ENCODE data around the gene MEIOC.
"Not testable (repeated sequence)": the region's sequence is repeated elsewhere in the genome, so short reads cannot be mapped to it uniquely, and the experiment has no call there.

MEIOC gene

DNA sequence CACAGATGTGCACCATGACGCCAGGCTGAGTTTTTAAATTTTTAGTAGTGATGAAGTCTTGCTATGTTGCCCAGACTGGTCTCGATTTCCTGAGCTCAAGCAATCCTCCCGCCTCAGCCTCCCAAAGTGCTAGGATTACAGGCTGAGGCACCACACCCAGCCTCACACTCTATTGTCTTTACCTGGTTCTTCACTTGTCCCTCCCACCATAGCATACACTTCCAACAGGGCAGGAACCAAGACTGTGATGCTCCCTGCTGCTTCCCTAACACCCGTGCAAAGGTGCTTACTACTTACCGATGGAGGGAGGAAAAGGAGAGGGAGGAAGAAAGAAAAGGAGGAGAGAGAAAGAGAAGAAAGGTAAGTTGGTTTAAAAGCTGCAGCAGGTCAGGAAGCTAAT lies 41.4 kb upstream of the MEIOC start:
- DNase-seq (ENCODE audit: low read depth): no peak
- TF ChIP-seq, protein P1, sequence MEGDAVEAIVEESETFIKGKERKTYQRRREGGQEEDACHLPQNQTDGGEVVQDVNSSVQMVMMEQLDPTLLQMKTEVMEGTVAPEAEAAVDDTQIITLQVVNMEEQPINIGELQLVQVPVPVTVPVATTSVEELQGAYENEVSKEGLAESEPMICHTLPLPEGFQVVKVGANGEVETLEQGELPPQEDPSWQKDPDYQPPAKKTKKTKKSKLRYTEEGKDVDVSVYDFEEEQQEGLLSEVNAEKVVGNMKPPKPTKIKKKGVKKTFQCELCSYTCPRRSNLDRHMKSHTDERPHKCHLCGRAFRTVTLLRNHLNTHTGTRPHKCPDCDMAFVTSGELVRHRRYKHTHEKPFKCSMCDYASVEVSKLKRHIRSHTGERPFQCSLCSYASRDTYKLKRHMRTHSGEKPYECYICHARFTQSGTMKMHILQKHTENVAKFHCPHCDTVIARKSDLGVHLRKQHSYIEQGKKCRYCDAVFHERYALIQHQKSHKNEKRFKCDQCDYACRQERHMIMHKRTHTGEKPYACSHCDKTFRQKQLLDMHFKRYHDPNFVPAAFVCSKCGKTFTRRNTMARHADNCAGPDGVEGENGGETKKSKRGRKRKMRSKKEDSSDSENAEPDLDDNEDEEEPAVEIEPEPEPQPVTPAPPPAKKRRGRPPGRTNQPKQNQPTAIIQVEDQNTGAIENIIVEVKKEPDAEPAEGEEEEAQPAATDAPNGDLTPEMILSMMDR (IDR thresholded peaks at IDR 0.05; ENCODE audit: control insufficient read depth, extremely low read depth, insufficient read depth): no peak
- H3K4me3 ChIP-seq (ENCODE audit: low read depth, low read length): no peak overlapping the region

DNA sequence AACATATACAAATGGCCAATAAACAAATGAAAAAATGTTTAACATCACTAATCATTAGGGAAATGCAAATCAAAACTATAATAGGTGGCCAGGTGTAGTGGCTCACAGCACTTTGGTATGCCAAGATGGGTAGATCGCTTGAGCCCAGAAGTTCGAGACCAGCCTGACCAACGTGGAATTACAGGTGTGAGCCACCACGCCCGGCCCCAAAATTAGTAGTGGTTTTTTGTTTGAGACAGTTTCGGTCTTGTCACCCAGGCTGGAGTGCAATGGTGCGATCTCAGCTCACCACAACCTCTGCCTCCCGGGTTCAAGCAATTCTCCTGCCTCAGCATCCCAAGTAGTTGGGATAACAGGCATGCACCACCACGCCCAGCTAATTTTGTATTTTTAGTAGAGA lies 37.6 kb upstream of the MEIOC start:
- DNase-seq (ENCODE audit: low read depth); H3K4me3 ChIP-seq (ENCODE audit: low read depth, low read length): not testable (repeated sequence)

DNA sequence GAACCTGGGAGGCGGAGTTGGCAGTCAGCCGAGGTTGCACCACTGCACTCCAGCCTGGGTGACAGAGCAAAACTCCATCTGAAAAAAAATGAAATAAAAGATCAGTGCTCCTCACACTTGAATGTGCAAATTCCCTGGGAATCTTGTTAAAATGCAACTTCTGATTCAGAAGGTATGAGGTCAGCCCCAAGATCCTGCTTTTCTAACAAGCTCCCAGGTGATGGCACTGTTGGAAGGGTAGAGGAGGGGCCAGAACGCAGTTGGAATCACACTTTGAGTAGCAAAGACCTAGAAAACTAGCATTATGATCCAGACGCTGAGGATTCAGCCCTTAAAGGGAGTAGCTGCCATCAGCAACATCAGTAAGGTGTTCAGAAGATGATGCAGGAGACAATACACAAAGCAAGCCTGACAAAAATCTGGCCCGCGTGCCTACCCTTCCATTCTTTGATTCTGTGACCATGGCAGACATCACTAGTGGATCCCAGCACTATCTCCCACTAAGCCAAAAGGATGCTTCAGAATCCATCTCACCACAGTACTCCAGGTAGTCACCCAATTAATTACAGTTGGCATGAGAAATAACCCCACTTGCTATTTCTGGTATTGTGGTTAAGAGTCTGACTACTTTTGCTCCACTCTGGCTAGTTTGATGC lies 33.1 kb upstream of the MEIOC start:
- no peak for DNase-seq (ENCODE audit: low read depth)
- no peak overlapping the region for H3K4me3 ChIP-seq (ENCODE audit: low read depth, low read length)
- TF ChIP-seq, protein P1 (IDR thresholded peaks at IDR 0.05; ENCODE audit: control insufficient read depth, extremely low read depth, insufficient read depth): peak; percentile 24; the same call in 1 of the 2 replicates

DNA sequence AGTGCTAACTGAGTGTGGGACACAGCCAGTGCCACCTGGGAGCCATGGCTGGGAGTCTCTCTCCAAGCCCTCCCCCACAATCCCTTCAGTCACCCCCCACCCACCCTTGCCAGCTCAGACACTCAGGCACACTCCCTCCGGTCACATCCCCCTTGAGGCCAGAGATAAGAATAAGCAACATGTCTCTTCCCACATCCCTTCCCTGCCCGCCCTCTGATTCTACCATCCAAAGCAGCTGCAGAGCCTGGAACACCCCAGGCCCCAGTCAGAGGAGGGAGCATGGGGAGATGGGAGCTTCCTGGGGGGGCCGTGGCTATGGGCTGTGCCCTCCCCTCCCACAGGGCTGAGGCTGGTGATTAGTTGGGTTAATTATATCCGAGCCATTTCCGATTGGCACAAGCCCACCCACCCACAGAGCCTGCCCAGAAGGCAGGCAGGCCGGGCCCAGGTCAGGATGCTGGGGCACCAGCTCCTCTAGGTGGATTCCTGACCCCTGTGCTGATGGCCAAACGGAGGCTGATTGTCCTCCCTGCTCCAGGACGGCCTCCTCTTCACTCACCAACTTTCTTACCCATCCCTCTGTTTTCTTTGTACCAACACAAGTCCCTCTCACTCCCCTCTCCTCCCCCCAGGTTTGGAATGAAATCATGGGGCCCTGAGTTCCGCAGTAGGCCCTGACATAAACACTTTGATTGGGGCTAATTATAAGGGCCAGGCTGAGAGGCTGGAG lies 28.6 kb upstream of the MEIOC start:
- no peak overlapping the region for H3K4me3 ChIP-seq (ENCODE audit: low read depth, low read length)
- TF ChIP-seq, protein P1 (IDR thresholded peaks at IDR 0.05; ENCODE audit: control insufficient read depth, extremely low read depth, insufficient read depth): no peak
- DNase-seq (ENCODE audit: low read depth): no peak

DNA sequence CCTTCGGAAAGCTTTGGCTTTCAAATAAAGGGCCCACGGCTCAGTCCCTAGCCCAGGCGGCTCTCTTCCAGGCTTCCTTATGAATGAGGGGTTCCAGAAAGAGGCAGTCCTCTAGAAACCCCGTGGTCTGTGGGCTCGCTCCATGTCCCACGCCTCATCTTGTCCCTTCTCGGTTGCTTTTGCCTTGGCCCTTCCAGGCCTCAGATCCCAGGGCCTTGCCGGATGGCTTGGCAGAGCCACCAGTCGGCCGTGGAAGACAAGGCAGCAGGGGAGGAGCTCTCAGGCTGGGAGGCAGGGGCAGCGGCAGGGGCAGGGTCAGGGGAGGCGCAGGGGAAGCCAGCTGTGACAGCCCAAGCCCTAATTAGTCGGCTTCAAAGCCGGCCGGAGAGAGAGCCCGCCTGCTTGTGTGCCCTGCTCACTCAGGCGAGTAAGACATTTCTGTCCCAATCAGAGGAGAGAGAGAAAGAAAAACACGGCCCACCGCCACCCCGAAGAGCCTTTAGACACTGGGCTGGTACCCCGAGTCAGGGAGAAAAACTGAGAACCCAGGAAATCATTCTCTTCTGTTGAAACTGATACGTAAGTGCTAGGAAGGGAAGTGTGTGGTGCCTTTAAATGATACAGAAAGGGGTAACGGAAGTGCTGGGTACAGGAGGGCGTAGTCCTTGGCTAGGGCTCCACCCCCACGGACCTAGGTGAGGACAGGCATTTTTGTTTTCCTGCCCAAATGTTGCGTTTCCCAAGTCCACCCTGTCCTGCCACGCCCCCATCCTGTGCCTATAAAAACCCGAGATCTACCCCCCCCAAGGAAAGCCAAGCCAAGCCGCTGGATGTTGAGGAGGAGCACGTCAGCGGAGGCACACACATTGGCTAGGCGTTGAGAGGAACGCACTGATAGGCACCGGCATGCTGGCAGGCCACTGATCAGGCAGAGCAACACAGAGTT lies 27.8 kb upstream of the MEIOC start:
- no peak overlapping the region for H3K4me3 ChIP-seq (ENCODE audit: low read depth, low read length)
- TF ChIP-seq, protein P1 (IDR thresholded peaks at IDR 0.05; ENCODE audit: control insufficient read depth, extremely low read depth, insufficient read depth): no peak
- no peak for DNase-seq (ENCODE audit: low read depth)

DNA sequence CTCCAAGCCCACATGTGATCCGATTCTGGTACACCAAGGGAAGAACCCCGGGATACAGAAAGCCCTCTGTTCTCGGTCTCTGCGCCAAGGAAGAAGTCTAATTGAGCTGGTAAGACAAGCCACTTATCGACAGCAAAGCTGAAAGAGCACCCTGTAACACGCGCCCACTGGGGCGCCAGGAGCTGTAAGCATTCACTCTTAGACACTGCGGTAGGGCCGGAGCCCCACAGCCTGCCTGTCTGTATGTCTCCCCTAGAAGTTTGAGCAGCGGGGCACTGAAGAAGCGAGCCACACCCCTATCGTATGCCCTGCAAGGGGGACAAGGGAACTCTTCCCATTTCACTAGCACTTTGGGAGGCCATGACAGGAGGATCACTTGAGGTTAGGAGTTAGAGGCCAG lies 27.0 kb upstream of the MEIOC start:
- H3K4me3 ChIP-seq (ENCODE audit: low read depth, low read length): no peak overlapping the region
- no peak for DNase-seq (ENCODE audit: low read depth)
- TF ChIP-seq, protein P1 (IDR thresholded peaks at IDR 0.05; ENCODE audit: control insufficient read depth, extremely low read depth, insufficient read depth): no peak

DNA sequence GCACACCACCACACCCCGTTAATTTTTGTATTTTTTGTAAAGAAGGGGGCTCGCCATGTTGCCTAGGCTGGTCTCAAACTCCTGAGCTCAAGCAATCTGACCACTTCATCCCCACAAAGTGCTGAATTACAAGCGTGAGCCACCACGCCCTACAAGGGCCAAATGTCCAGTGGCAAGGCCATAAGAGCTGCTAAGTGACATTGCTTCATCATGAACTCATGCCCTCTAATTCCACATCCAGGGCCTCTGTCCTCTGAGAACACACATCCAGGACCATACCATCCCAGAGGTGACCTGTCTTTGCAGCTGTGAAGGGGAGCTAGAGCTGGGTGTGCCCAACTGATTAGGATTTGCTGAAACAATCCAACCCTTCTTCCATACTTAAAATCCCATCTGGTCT lies 25.6 kb upstream of the MEIOC start:
- TF ChIP-seq, protein P1 (IDR thresholded peaks at IDR 0.05; ENCODE audit: control insufficient read depth, extremely low read depth, insufficient read depth): no peak
- no peak overlapping the region for H3K4me3 ChIP-seq (ENCODE audit: low read depth, low read length)
- no peak for DNase-seq (ENCODE audit: low read depth)

All from LNCaP clone FGC (cell line).